SK-N-SH (cell line): ENCODE results near the gene RFXANK. TPM values are rescaled to one million over a fixed set of nuclear protein-coding genes. Genes with fewer than 3 reads are reported as not detected.

Experiments used
- CTCF ChIA-PET: fragments of 300-600, 350-600 bp; formaldehyde crosslinking; extraction: SDS; loops from one replicate; lab custom pipeline; 2021; lab: Yijun Ruan, JAX
- POLR2A ChIA-PET: fragments of 350-600 bp; sonication (Branson Sonifier 250); formaldehyde crosslinking; extraction: SDS; loops from one replicate; lab custom pipeline; 2020; ENCODE audit warnings: antibody characterized with exemption, inconsistent platforms; lab: Yijun Ruan, JAX
- DNase-seq: peaks from one replicate; pipeline ENCODE4 v3.0.0; 2012
- H2AFZ ChIP-seq: fragments of 200-600 bp; sonication (generic); 2 replicates; pipeline ENCODE4 v1.8.1; 2016; ENCODE audit warnings: antibody characterized with exemption, mild to moderate bottlenecking, low read depth
- H3F3A ChIP-seq: fragments of 200-600 bp; sonication (generic); replicated peaks from 2 replicates; pipeline ENCODE3; 2016; ENCODE audit warnings: antibody characterized with exemption, mild to moderate bottlenecking; ENCODE audit not compliant: insufficient read depth
- H3K27ac ChIP-seq, 2 experiments: fragments of 200-500 bp in 1 of 2; fragments of 200-600 bp in 1 of 2; sonication (Bioruptor generic) in 1 of 2; sonication (generic), shearing (Covaris generic) in 1 of 2; 2 replicates each; pipeline versions ENCODE4 v1.5.1 to v1.6.1; 2014 to 2016; ENCODE audit warnings: low read depth in 2 of 2, inconsistent platforms in 1 of 2, low read length in 1 of 2, mild to moderate bottlenecking in 1 of 2, mixed read lengths in 1 of 2
- H3K27me3 ChIP-seq: fragments of 200-600 bp; sonication (generic), shearing (Covaris generic); 2 replicates; pipeline ENCODE4 v1.6.1; 2016; ENCODE audit warnings: mixed run types; ENCODE audit not compliant: insufficient read depth
- H3K36me3 ChIP-seq, 2 experiments: fragments of 200-500 bp in 1 of 2; fragments of 200-600 bp in 1 of 2; sonication (Bioruptor generic) in 1 of 2; sonication (generic) in 1 of 2; replicated peaks in 1 of 2; 2 replicates each; pipeline versions ENCODE3 to v1.5.1; 2014 to 2016; ENCODE audit warnings: low read length in 1 of 2, mild to moderate bottlenecking in 1 of 2; ENCODE audit not compliant: insufficient read depth in 2 of 2, control insufficient read depth in 1 of 2
- H3K4me1 ChIP-seq, 2 experiments: fragments of 200-500 bp in 1 of 2; fragments of 200-600 bp in 1 of 2; sonication (Bioruptor generic) in 1 of 2; sonication (generic), shearing (Covaris generic) in 1 of 2; 2 replicates each; pipeline versions ENCODE4 v1.5.1 to v1.6.1; 2014 to 2016; ENCODE audit warnings: low read depth in 1 of 2, low read length in 1 of 2, mixed run types in 1 of 2; ENCODE audit not compliant: insufficient read depth in 2 of 2, control insufficient read depth in 1 of 2
- H3K4me2 ChIP-seq: fragments of 200-600 bp; sonication (generic), shearing (Covaris generic); 2 replicates; pipeline ENCODE4 v1.6.1; 2017; ENCODE audit warnings: mixed run types
- H3K4me3 ChIP-seq, 2 experiments: fragments of 200-500 bp in 1 of 2; fragments of 200-600 bp in 1 of 2; sonication (Bioruptor generic) in 1 of 2; sonication (generic), shearing (Covaris generic) in 1 of 2; 2 replicates each; pipeline versions ENCODE4 v1.5.1 to v1.8.1; 2014 to 2016; ENCODE audit warnings: low read depth in 2 of 2, inconsistent platforms in 1 of 2, low read length in 1 of 2, mild to moderate bottlenecking in 1 of 2, mixed read lengths in 1 of 2, moderate library complexity in 1 of 2
- H3K79me2 ChIP-seq: fragments of 200-600 bp; sonication (generic); 2 replicates; pipeline ENCODE4 v1.8.1; 2017; ENCODE audit warnings: mild to moderate bottlenecking; ENCODE audit not compliant: insufficient read depth
- H3K9ac ChIP-seq: fragments of 200-600 bp; sonication (generic); 2 replicates; pipeline ENCODE4 v1.6.1; 2017; ENCODE audit warnings: mixed run types
- H3K9me2 ChIP-seq: fragments of 200-600 bp; sonication (generic); 2 replicates; pipeline ENCODE4 v1.6.1; 2017; ENCODE audit warnings: mixed run types
- H3K9me3 ChIP-seq: fragments of 200-600 bp; sonication (generic); 2 replicates; pipeline ENCODE4 v1.6.1; 2017; ENCODE audit warnings: mixed run types, mild to moderate bottlenecking, moderate library complexity
- H4K20me1 ChIP-seq: fragments of 200-600 bp; sonication (generic); 2 replicates; pipeline ENCODE4 v1.6.1; 2017; ENCODE audit warnings: mild to moderate bottlenecking, mixed run types; ENCODE audit not compliant: insufficient read depth
- EZH2phosphoT487 ChIP-seq: fragments of 200-600 bp; sonication (generic); IDR thresholded peaks from 2 replicates; pipeline ENCODE4 v1.6.1; 2017; ENCODE audit warnings: low read depth, mixed run types, mild to moderate bottlenecking, antibody characterized with exemption, moderate library complexity, borderline replicate concordance
- FOXJ3 ChIP-seq: sonication (generic); formaldehyde crosslinking; IDR thresholded peaks from 2 replicates; pipeline ENCODE4 v1.5.1; 2020; ENCODE audit warnings: mild to moderate bottlenecking, missing genetic modification reagents
- IRF3 ChIP-seq: fragments of 150-350 bp; IDR thresholded peaks from 2 replicates; pipeline ENCODE4 v1.6.1; 2016; ENCODE audit warnings: mild to moderate bottlenecking, low read depth, low read length
- MEF2A ChIP-seq: IDR thresholded peaks from 2 replicates; pipeline ENCODE4 v1.4.0; 2012; ENCODE audit warnings: low read depth, borderline replicate concordance
- NFIC ChIP-seq: IDR thresholded peaks from 2 replicates; pipeline ENCODE4 v1.4.0; 2012; ENCODE audit warnings: borderline replicate concordance
- NRF1 ChIP-seq: IDR thresholded peaks from 2 replicates; pipeline ENCODE4 v1.6.1; 2012; ENCODE audit warnings: low read depth, mild to moderate bottlenecking, low read length
- RAD21 ChIP-seq: IDR thresholded peaks from 2 replicates; pipeline ENCODE4 v1.6.1; 2012; ENCODE audit warnings: mild to moderate bottlenecking, low read length
- SMC3 ChIP-seq: IDR thresholded peaks from 2 replicates; pipeline ENCODE4 v1.6.1; 2012; ENCODE audit warnings: low read depth, low read length, improper control_type of control experiment
- TEAD4 ChIP-seq: IDR thresholded peaks from 2 replicates; pipeline ENCODE4 v1.4.0; 2012; ENCODE audit warnings: mild to moderate bottlenecking, borderline replicate concordance; ENCODE audit not compliant: insufficient read depth
- USF1 ChIP-seq: IDR thresholded peaks from 2 replicates; pipeline ENCODE4 v1.4.0; 2012; ENCODE audit warnings: low read depth, borderline replicate concordance
- YY1 ChIP-seq: IDR thresholded peaks from 2 replicates; pipeline ENCODE4 v1.4.0; 2012; ENCODE audit warnings: low read depth, mild to moderate bottlenecking
- ZBTB33 ChIP-seq: IDR thresholded peaks from 2 replicates; pipeline ENCODE4 v1.4.0; 2012; ENCODE audit warnings: low read depth, borderline replicate concordance
- WGBS: methylation state at CpG from one replicate; pipeline ENCODE4 v1.1.6; 2017; ENCODE audit warnings: low lambda C conversion rate; 5-methylcytosine and 5-hydroxymethylcytosine counted together
- polyA plus RNA-seq, 3 experiments: library from polyadenylated mRNA; depleted of rRNA; stranded (reverse); fragments of >200 nt; gene quantifications; 2 replicates each; pipeline ENCODE4 v1.2.3, GENCODE V29; 2012

The RFXANK gene
- polyA plus RNA-seq, 1 of the 3 experiments (the other 2 are of a cell fraction) = 117 TPM

- no peak overlapping the region for H2AFZ ChIP-seq
- TF ChIP-seq FOXJ3 (CRISPR knock-in tag) (no peak), ZBTB33 (no peak), NRF1 (no peak), TEAD4 (no peak), EZH2phosphoT487 (no peak), NFIC (no peak), IRF3 (no peak), RAD21 (no peak), USF1 (no peak), MEF2A (no peak), YY1 (no peak), SMC3 (no peak)
- CTCF ChIA-PET = interaction anchor here (0.5 to 5.3 kb wide), 40 partner anchors 9 to 1016 kb away, joined by 3 to 99 read pairs (median 4); partner anchors contain the start of genes BORCS8, MAU2, MEF2B and RFXANK
- H3K9me2 ChIP-seq = no peaks in the 10 kb centered on the region
- no peak overlapping the region for H3K27ac ChIP-seq
- H3K9ac ChIP-seq = no peak overlapping the region
- no peaks in the 10 kb centered on the region for H3K79me2 ChIP-seq
- no peaks in the 10 kb centered on the region for H3K9me3 ChIP-seq
- H3K4me3 ChIP-seq = no peak overlapping the region
- H3K36me3 ChIP-seq = no peaks in the 10 kb centered on the region
- DNase-seq = no peak
- no peaks in the 10 kb centered on the region; a peak in 1 of 4 replicates for H3K4me1 ChIP-seq
- H3K4me2 ChIP-seq = no peak overlapping the region
- H4K20me1 ChIP-seq = no peaks in the 10 kb centered on the region
- POLR2A ChIA-PET = no interaction called here
- H3F3A ChIP-seq = peaks cover 2% of the 10 kb centered on the region
- no peaks in the 10 kb centered on the region for H3K27me3 ChIP-seq
- WGBS = 84% methylated on average over 8 of the region's 17 CpGs
Observed at GRCh38 chr19:19145281-19145680, 46.8 kb upstream of the RFXANK start.
